HG03571 (cell line): ENCODE measurements around the gene CECR2.

Experiments
- ATAC-seq: cut with Tn5 transposase; IDR thresholded peaks from one replicate; pipeline ENCODE4 v1.9.1; 2021; ENCODE audit not compliant: unreplicated experiment

Gene CECR2

DNA sequence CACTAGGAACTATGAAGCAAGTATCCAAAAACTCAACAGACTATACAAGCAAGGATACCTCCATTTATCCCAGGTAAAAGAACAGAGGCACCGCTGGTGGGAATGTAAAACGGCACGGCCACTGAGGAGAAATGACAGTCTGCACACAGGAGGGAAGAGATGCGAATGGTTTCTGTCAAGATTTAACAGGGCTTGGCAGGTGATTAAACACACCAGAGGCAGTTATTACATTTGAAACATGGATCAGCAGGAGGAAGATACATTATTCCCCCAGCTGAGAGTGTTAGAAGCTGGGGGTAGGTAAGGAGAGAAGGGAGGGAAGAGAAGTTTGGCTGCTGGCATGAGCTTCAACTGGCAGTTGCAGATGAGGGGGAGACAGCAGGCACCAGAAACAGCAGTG, 229.1 kb downstream of the CECR2 start:
- no peak for ATAC-seq

DNA sequence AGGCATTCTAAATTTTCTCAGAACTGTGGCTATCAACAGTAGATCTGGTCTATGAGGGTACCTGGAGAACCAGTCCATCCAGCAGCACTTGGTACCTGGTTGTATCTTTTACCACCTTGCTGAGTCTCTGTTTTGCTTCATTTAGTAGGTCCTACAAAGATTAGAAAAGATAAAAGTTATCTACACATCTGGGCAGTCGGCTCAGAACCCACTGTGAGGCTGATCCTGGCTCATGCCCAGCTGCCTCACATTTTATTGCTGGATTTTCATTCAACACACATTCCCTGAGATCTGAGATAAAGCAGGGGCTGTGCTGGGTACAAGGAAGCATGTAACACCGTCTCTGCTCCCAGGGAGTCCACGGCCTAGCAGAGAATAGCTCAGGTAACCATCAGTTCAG, 231.8 kb downstream of the CECR2 start:
- ATAC-seq, result no peak

DNA sequence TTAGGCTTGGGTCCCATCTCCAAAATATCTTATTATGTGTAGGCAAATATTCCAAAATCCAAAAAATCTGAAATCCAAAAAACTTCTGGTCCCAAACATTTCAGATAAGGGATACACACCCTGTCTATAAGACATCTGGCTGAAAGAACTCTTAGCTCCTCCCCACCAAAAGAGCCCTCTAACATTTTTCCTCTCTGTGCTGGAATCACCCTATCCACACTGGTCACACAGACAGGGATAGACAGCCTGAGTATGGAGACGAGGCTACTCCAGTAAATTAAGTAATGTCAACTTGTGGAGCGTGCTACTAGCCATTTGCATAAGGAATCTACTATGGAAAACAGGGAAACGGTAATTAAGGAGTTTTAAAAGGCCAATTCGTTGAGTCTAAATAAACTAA, 234.4 kb downstream of the CECR2 start:
- no peak for ATAC-seq

DNA sequence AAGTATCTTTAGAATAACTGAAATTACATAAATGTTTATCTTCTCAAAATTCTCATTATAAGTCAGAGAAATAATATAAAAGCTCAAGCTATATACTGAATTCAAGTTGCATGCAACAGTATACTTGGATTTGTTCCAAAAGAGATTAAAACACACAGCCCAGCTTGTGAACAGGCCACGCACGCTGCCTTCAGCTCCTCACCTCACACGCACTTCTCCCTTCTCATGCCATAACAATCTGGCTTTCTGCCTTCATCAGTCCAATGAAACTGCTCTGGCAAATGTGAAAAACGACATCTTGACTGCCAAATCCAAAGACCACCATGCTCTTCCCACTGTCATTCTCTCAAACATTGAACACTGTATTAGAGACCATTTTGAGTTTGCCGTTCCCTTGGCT, 237.2 kb downstream of the CECR2 start:
- ATAC-seq, result no peak
